Measurements from ENCODE around the gene CPSF3. TPM values are rescaled to one million over a fixed set of nuclear protein-coding genes. Genes with fewer than 3 reads are reported as not detected.

The CPSF3 gene
- total and polyA plus RNA-seq, 2 of the 13 experiments (the other 11 are each of a cell fraction or from before 2014, with no cell fraction given): 19.8 to 93.0 TPM

- H3K4me2 ChIP-seq (ENCODE audit: low read depth, low read length): no peak overlapping the region
- H3K9me3 ChIP-seq (ENCODE audit: low read length): no peaks in the 10 kb centered on the region
- peaks cover 72% of the 10 kb centered on the region for H3K4me1 ChIP-seq (ENCODE audit: insufficient read depth, low read length)
- BruUV-seq (replicated peaks): no TSS peak
- DNase-seq (ENCODE audit: low spot score) (no peak), ATAC-seq (no peak), FAIRE-seq (no peak)
- in situ Hi-C loops (cut with HindIII; ENCODE audit: extremely low pct_ligation_motif_present, low pct_unique_long_range_greater_than_20kb) (loop anchor here (5.0 kb wide), 1 partner anchor 36 kb away; the partner anchor contains the start of genes CPSF3 and ITGB1BP1), intact Hi-C loops (cut with micrococcal nuclease; ENCODE audit: unreplicated experiment) (loop anchor here (5.0 kb wide), 1 partner anchor 49 kb away; no protein-coding TSS in a partner anchor)
- no peak overlapping the region for H3K9ac ChIP-seq (ENCODE audit: insufficient read depth, low read depth, low read length)
- ChIA-PET POLR2A (interaction anchor here (1.9 to 4.1 kb wide), 3 partner anchors 21 to 151 kb away, joined by 4 to 44 read pairs (median 20); partner anchors contain the start of genes CPSF3 and ITGB1BP1), CTCF (ENCODE audit: low intra/inter-chr PET ratio, low total read pairs) (no interaction called here)
- WGBS (ENCODE audit: low lambda C conversion rate): 89% methylated on average over 6 of the region's 6 CpGs
- H3K79me2 ChIP-seq (ENCODE audit: insufficient read depth, low read length): no peaks in the 10 kb centered on the region
- peak overlapping the region; percentile 54 for H3K27ac ChIP-seq (ENCODE audit: extremely low read length, insufficient read depth, low read length)
- no peak overlapping the region for H2AFZ ChIP-seq (ENCODE audit: low read length)
- no peaks in the 10 kb centered on the region for H3K27me3 ChIP-seq (ENCODE audit: control insufficient read depth in 1 of 2, insufficient read depth in 2 of 2, low read length in 2 of 2)
- TF ChIP-seq CENPBD1 (CRISPR knock-in tag; IDR thresholded peaks at IDR 0.05; ENCODE audit: borderline replicate concordance, low read depth) (0 out of 2 replicates have a peak, but pooled peaks have one; percentile 20), CHCHD3 (CRISPR knock-in tag; IDR thresholded peaks at IDR 0.05) (no peak), CEBPZ (IDR thresholded peaks at IDR 0.05; ENCODE audit: low read length) (no peak), ZBTB33 (CRISPR knock-in tag; IDR thresholded peaks at IDR 0.05) (peak; percentile 35; the same call in 1 of the 2 replicates), TEAD3 (CRISPR knock-in tag; optimal IDR thresholded peaks at IDR 0.05; ENCODE audit: borderline replicate concordance) (peak; percentile 70), NFKB2 (CRISPR knock-in tag; IDR thresholded peaks at IDR 0.05; ENCODE audit: borderline replicate concordance) (no peak)
- no peaks in the 10 kb centered on the region for H4K20me1 ChIP-seq (ENCODE audit: insufficient read depth, low read length)
- H3K4me3 ChIP-seq (replicated peaks in 1 of 3; ENCODE audit: insufficient read depth in 1 of 3, low read depth in 2 of 3, low read length in 3 of 3): no peak overlapping the region
- H3K36me3 ChIP-seq (replicated peaks in 1 of 2; ENCODE audit: control insufficient read depth in 1 of 2, insufficient read depth in 2 of 2, low read length in 2 of 2): peaks cover 2 to 26% of the 10 kb centered on the region in 2 experiments; a peak in 4 of 5 replicates
These were observed 37.6 kb upstream of the CPSF3 start for GRCh38 chr2:9385841-9386240.
